GM13977 (cell line): Measurements from ENCODE around the gene DLG1.

ENCODE experiments used
- DNase-seq: peaks from one replicate; pipeline ENCODE4 v3.0.0; 2012; ENCODE audit warnings: low spot score
- CTCF ChIP-seq: IDR thresholded peaks from 2 replicates; pipeline ENCODE4 v1.5.1; 2012; ENCODE audit warnings: mild to moderate bottlenecking, control low read depth; ENCODE audit not compliant: insufficient read depth; ENCODE audit errors: extremely low read depth, missing control alignments
- in situ Hi-C: fragments of 300-500 bp; cut with MboI; formaldehyde crosslinking; loops from one replicate; pipeline ENCODE4 v1.12.0; 2022; ENCODE audit warnings: low sequenced_read_pairs, low pct_unique_long_range_greater_than_20kb, mixed read lengths, inconsistent platforms; ENCODE audit not compliant: unreplicated experiment

The DLG1 gene

GRCh38 chr3:197340521-197340871, 42.1 kb upstream of the DLG1 start:
- in situ Hi-C loops = no loop called here

GRCh38 chr3:197339841-197340520, 41.6 kb upstream of the DLG1 start:
- DNase-seq = no peak
- in situ Hi-C loops = no loop called here
- TF ChIP-seq CTCF = no peak

More at GRCh38 chr3:197340521-197340871, 42.1 kb upstream of the DLG1 start:
- DNase-seq = no peak
- no peak for TF ChIP-seq CTCF

- no peak for DNase-seq
- TF ChIP-seq CTCF = no peak
- in situ Hi-C loops = no loop called here
Measured at GRCh38 chr3:197338586-197338985, 40.2 kb upstream of the DLG1 start.

GRCh38 chr3:197337656-197338055, 39.2 kb upstream of the DLG1 start:
- in situ Hi-C loops = no loop called here
- DNase-seq = no peak
- TF ChIP-seq CTCF = no peak

- no peak for DNase-seq
- in situ Hi-C loops = no loop called here
- TF ChIP-seq CTCF = no peak
Measured at GRCh38 chr3:197337214-197337613, 38.8 kb upstream of the DLG1 start.

GRCh38 chr3:197336348-197336747, 37.9 kb upstream of the DLG1 start:
- no peak for DNase-seq
- TF ChIP-seq CTCF = no peak
- in situ Hi-C loops = no loop called here
